ENCODE results near the gene AQR.

- no peak for TF ChIP-seq EZH2phosphoT487 (IDR thresholded peaks at IDR 0.05; ENCODE audit: borderline replicate concordance, low read length)
- TF ChIP-seq CTCF (conservative IDR thresholded peaks at IDR 0.05; ENCODE audit: low read depth, low read length) = no peak
Observed at GRCh38 chr15:34952481-34952880, 17.1 kb downstream of the AQR start.

Data from PC-3 (cell line).